B cell (primary cell): Measurements from ENCODE around the gene CCDC24. TPM values are rescaled to one million over a fixed set of nuclear protein-coding genes. Genes with fewer than 3 reads are reported as not detected.

Experiments used
- ATAC-seq: fragments of 200-7000 bp; cut with Tn5 transposase; one replicate; pipeline ENCODE4 v1.10.0; 2021; ENCODE audit warnings: low read depth, mild to moderate bottlenecking, moderate number of reproducible peaks, moderate library complexity
- CTCF ChIA-PET: fragments of 350-600 bp; sonication (Branson Sonifier 250); formaldehyde crosslinking; loops from one replicate; lab custom pipeline; 2021; ENCODE audit warnings: antibody characterized with exemption, inconsistent platforms; lab: Charles Lee
- POLR2A ChIA-PET: fragments of 350-600 bp; sonication (Branson Sonifier 250); formaldehyde crosslinking; loops from one replicate; lab custom pipeline; 2021; ENCODE audit warnings: antibody characterized with exemption; lab: Charles Lee
- DNase-seq: peaks from one replicate; pipeline ENCODE4 v3.0.0; 2013
- H2AFZ ChIP-seq: 2 replicates; pipeline ENCODE4 v1.6.1; 2012; ENCODE audit warnings: mild to moderate bottlenecking, low read depth, low read length; ENCODE audit not compliant: insufficient read depth, poor library complexity, severe bottlenecking
- H3K27ac ChIP-seq, 2 donors: 1 replicate in 1 of 2; 2 replicates in 1 of 2; pipeline ENCODE4 v1.5.1; 2012 to 2013; ENCODE audit warnings: low read length in 2 of 2, mild to moderate bottlenecking in 2 of 2, moderate library complexity in 1 of 2
- H3K27me3 ChIP-seq, 4 experiments: fragments of 200-600 bp in 1 of 4; sonication (generic) in 1 of 4; replicated peaks in 1 of 4; 1 replicate in 2 of 4; 2 replicates in 2 of 4; pipeline versions ENCODE4 v1.6.1 to v1.7.0; 2013 to 2016; ENCODE audit warnings: low read length in 3 of 4, mild to moderate bottlenecking in 2 of 4, mixed read lengths in 1 of 4, moderate library complexity in 1 of 4; ENCODE audit not compliant: insufficient read depth in 4 of 4, control insufficient read depth in 3 of 4; ENCODE audit errors: control extremely low read depth in 1 of 4
- H3K36me3 ChIP-seq, 2 experiments: replicated peaks in 1 of 2; 1 replicate in 1 of 2; 2 replicates in 1 of 2; pipeline versions ENCODE4 v1.6.1 to v1.7.1; 2013; ENCODE audit warnings: low read length in 1 of 2; ENCODE audit not compliant: insufficient read depth in 2 of 2, control insufficient read depth in 1 of 2; ENCODE audit errors: control extremely low read depth in 1 of 2, extremely low read depth in 1 of 2
- H3K4me1 ChIP-seq, 2 donors: fragments of 200-600 bp in 1 of 2; sonication (generic) in 1 of 2; 1 replicate in 1 of 2; 2 replicates in 1 of 2; pipeline versions ENCODE4 v1.5.1 to v1.6.1; 2013 to 2017; ENCODE audit warnings: low read length in 2 of 2; ENCODE audit not compliant: control insufficient read depth in 2 of 2, insufficient read depth in 2 of 2
- H3K4me2 ChIP-seq: replicated peaks from 2 replicates; pipeline ENCODE3; 2012; ENCODE audit warnings: mild to moderate bottlenecking, low read depth, low read length; ENCODE audit not compliant: poor library complexity, severe bottlenecking
- H3K4me3 ChIP-seq, 5 experiments: fragments of 200-600 bp in 1 of 5; sonication (generic) in 1 of 5; 1 replicate in 3 of 5; 2 replicates in 2 of 5; pipeline versions ENCODE4 v1.5.1 to v1.7.0; 2011 to 2016; ENCODE audit warnings: low read length in 4 of 5, mild to moderate bottlenecking in 4 of 5, low read depth in 2 of 5, control low read depth in 1 of 5, moderate library complexity in 1 of 5; ENCODE audit not compliant: insufficient read depth in 1 of 5; ENCODE audit errors: control extremely low read depth in 1 of 5, extremely low read depth in 1 of 5
- H3K79me2 ChIP-seq: fragments of 200-600 bp; sonication (generic); one replicate; pipeline ENCODE4 v1.6.0; 2016; ENCODE audit warnings: low read length; ENCODE audit not compliant: control insufficient read depth, insufficient read depth
- H3K9ac ChIP-seq: fragments of 200-600 bp; sonication (generic); 2 replicates; pipeline ENCODE4 v1.6.1; 2017; ENCODE audit warnings: mild to moderate bottlenecking, low read length, moderate library complexity
- H3K9me3 ChIP-seq, 3 donors: one replicate each; pipeline versions ENCODE4 v1.6.1 to v1.7.1; 2013; ENCODE audit warnings: low read length in 2 of 3; ENCODE audit not compliant: control insufficient read depth in 2 of 3, insufficient read depth in 1 of 3; ENCODE audit errors: control extremely low read depth in 1 of 3
- H4K20me1 ChIP-seq: 2 replicates; pipeline ENCODE4 v1.6.0; 2012; ENCODE audit warnings: mild to moderate bottlenecking, low read length; ENCODE audit not compliant: insufficient read depth, control insufficient read depth, poor library complexity, severe bottlenecking
- H3K27ac Mint-ChIP-seq: one replicate; pipeline ENCODE4 v1.8.0; 2021; ENCODE audit warnings: mixed read lengths
- H3K27me3 Mint-ChIP-seq: one replicate; pipeline ENCODE4 v1.8.0; 2021; ENCODE audit warnings: mixed read lengths
- H3K4me1 Mint-ChIP-seq: one replicate; pipeline ENCODE4 v1.8.0; 2021; ENCODE audit warnings: mixed read lengths
- H3K4me3 Mint-ChIP-seq: one replicate; pipeline ENCODE4 v1.8.0; 2021; ENCODE audit warnings: mixed read lengths
- H3K9me3 Mint-ChIP-seq: one replicate; pipeline ENCODE4 v1.8.0; 2022; ENCODE audit warnings: mixed read lengths; ENCODE audit not compliant: insufficient read depth
- EZH2 ChIP-seq: IDR thresholded peaks from 2 replicates; pipeline ENCODE4 v1.6.1; 2012; ENCODE audit warnings: borderline replicate concordance, low read depth, mild to moderate bottlenecking, moderate library complexity, low read length; ENCODE audit not compliant: insufficient read depth, poor library complexity, severe bottlenecking
- WGBS: methylation state at CpG from one replicate; pipeline ENCODE4 v1.1.5; 2013; ENCODE audit warnings: missing lambda C conversion rate; ENCODE audit not compliant: insufficient coverage; 5-methylcytosine and 5-hydroxymethylcytosine counted together
- intact Hi-C: fragments of 100-400 bp; cut with micrococcal nuclease; formaldehyde crosslinking; loops from one replicate; pipeline ENCODE4 v1.10.0; 2022
- polyA plus RNA-seq: library from polyadenylated mRNA; depleted of rRNA; stranded (reverse); fragments of >200 nt; gene quantifications from 2 replicates; pipeline ENCODE4 v1.2.3, GENCODE V29; 2012
- total RNA-seq, 2 donors: library from RNA; stranded (reverse); fragments of 120-200 nt in 1 of 2; gene quantifications; 1 replicate in 1 of 2; 2 replicates in 1 of 2; pipeline versions ENCODE4 v1.2.3 to v1.2.4, GENCODE V29; 2013 to 2022
- TF ChIP-seq, protein P1 (sequence below): fragments of 200-600 bp; IDR thresholded peaks from one replicate; pipeline ENCODE4 v1.8.0; 2022; ENCODE audit warnings: antibody characterized with exemption, mild to moderate bottlenecking

Gene CCDC24
- total and polyA plus RNA-seq, 2 donors (not counting 1 experiment from before 2014, with no cell fraction given) = 10.1 to 18.4 TPM

DNA sequence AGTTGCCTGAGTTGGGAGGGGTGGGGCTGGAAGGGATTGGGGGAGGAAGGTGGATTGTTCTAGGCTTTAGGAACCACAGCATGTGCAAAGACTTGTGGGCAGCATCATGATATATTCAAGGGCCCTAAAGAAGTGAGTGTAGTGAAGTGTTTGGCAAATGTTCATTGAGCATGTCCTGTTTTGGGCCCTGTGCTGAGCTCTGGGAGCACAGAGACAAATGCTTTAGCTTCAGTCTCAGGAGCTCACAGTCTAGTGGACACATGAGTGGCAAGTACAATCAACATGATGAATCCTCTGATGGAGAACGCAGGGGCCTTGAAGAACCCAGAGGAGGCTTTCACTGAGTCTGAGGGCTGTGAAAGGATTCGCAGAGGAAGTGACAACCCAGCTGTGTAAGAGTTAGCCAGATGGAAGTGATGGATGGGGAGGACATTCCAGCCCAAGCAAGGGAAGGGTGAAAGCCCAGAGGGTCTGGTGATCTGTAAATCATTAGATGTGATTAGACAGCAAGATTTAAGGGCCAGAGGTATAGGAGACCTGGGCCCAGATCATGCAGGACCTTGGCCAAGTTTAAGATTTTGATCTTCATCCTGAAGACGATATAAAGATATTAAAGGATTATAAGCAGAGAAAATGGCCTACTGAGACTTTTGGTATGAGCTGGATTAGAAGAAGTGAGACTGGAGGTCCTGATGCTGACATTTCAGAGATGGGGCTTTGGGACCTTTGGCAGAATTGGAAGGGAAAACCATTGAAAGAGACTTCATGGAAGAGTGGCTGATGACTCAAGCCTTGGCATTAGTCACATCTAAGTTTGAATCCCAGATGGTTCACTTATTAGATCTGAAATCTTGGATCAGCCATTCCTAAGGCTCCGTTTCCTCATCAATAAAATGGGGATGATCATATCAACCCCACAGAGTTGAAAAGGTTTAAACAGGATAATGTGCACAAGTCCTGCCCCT lies 40.1 kb upstream of the CCDC24 start:
- H3K4me3 ChIP-seq = no peak overlapping the region
- no peak overlapping the region for H3K4me3 Mint-ChIP-seq
- no peaks in the 10 kb centered on the region for H3K9me3 Mint-ChIP-seq
- TF ChIP-seq, protein P1, sequence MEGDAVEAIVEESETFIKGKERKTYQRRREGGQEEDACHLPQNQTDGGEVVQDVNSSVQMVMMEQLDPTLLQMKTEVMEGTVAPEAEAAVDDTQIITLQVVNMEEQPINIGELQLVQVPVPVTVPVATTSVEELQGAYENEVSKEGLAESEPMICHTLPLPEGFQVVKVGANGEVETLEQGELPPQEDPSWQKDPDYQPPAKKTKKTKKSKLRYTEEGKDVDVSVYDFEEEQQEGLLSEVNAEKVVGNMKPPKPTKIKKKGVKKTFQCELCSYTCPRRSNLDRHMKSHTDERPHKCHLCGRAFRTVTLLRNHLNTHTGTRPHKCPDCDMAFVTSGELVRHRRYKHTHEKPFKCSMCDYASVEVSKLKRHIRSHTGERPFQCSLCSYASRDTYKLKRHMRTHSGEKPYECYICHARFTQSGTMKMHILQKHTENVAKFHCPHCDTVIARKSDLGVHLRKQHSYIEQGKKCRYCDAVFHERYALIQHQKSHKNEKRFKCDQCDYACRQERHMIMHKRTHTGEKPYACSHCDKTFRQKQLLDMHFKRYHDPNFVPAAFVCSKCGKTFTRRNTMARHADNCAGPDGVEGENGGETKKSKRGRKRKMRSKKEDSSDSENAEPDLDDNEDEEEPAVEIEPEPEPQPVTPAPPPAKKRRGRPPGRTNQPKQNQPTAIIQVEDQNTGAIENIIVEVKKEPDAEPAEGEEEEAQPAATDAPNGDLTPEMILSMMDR = no peak
- no peak for TF ChIP-seq EZH2
- intact Hi-C loops = no loop called here
- DNase-seq = no peak
- POLR2A ChIA-PET = no interaction called here
- H3K79me2 ChIP-seq = peaks cover 52% of the 10 kb centered on the region
- ATAC-seq = no peak
- no peak overlapping the region for H3K27ac Mint-ChIP-seq
- no peaks in the 10 kb centered on the region for H3K27me3 Mint-ChIP-seq
- no peaks in the 10 kb centered on the region for H3K9me3 ChIP-seq
- H3K9ac ChIP-seq = no peak overlapping the region
- WGBS = 93% methylated on average over 3 of the region's 4 CpGs
- H4K20me1 ChIP-seq = peaks cover 5% of the 10 kb centered on the region
- no peak overlapping the region for H3K27ac ChIP-seq
- peaks cover 10 to 17% of the 10 kb centered on the region in 2 donors for H3K4me1 ChIP-seq
- no peak overlapping the region for H3K4me2 ChIP-seq
- peaks cover 0 to 9% of the 10 kb centered on the region in 2 experiments for H3K36me3 ChIP-seq
- peaks cover 24% of the 10 kb centered on the region for H3K4me1 Mint-ChIP-seq
- H2AFZ ChIP-seq = no peak overlapping the region
- no peaks in the 10 kb centered on the region for H3K27me3 ChIP-seq
- CTCF ChIA-PET = interaction anchor here (1.8 kb wide), 1 partner anchor 97 kb away, joined by 5 read pairs; no protein-coding TSS in a partner anchor

DNA sequence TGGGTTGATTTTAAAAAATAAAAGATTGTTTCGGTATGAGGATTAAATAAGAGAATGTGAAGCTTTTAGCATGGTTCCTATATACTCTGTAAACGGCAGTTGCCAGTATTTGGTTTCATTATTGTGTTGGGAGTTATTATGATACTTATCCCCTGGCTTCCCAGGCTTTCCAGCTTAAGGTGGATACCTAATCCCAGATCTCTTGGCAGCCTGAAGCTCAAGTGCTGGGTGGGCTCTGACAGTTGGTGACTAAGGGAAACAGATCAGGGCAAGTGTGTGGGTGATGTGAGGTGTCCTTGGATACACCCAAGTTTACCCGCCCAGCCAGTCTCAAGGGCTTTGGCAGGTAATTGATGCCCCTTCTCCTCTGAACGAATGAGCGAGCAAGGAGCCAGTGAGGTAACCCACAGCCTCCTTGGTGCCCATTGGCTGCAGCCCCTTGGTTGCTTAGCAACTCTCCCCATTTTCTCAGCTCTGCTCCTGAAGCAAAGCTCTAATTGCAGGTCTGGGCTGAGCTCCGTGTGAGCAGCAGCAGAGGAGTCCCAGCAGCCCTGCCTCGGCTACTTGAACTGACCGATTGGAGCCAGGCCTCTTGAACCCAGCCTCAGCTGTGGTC lies 38.6 kb upstream of the CCDC24 start:
- H3K4me2 ChIP-seq = no peak overlapping the region
- WGBS = 90% methylated on average over 6 of the region's 8 CpGs
- no peak for ATAC-seq
- no peak overlapping the region for H3K27ac Mint-ChIP-seq
- DNase-seq = no peak
- H3K9me3 Mint-ChIP-seq = no peaks in the 10 kb centered on the region
- TF ChIP-seq, protein P1 = no peak
- TF ChIP-seq EZH2 = no peak
- H2AFZ ChIP-seq = no peak overlapping the region
- H3K27ac ChIP-seq = no peak overlapping the region
- H4K20me1 ChIP-seq = no peaks in the 10 kb centered on the region
- no peaks in the 10 kb centered on the region for H3K9me3 ChIP-seq
- ChIA-PET POLR2A (no interaction called here), CTCF (interaction anchor here (1.7 kb wide), 1 partner anchor 18 kb away, joined by 4 read pairs; no protein-coding TSS in a partner anchor)
- H3K27me3 Mint-ChIP-seq = no peaks in the 10 kb centered on the region
- H3K4me3 ChIP-seq = no peak overlapping the region
- peaks cover 14% of the 10 kb centered on the region for H3K4me1 Mint-ChIP-seq
- H3K4me1 ChIP-seq = peaks cover 1 to 7% of the 10 kb centered on the region in 2 donors
- peaks cover 0 to 21% of the 10 kb centered on the region in 2 experiments for H3K36me3 ChIP-seq
- H3K79me2 ChIP-seq = peaks cover 41% of the 10 kb centered on the region
- H3K27me3 ChIP-seq = no peaks in the 10 kb centered on the region
- no peak overlapping the region for H3K9ac ChIP-seq
- H3K4me3 Mint-ChIP-seq = no peak overlapping the region
- intact Hi-C loops = no loop called here
